ENCODE results near the gene C8G.

- TF ChIP-seq CTCF (IDR thresholded peaks at IDR 0.05) (no peak), EZH2 (IDR thresholded peaks at IDR 0.05; ENCODE audit: borderline replicate concordance, insufficient read depth, low read depth, low read length, poor library complexity, severe bottlenecking) (no peak)
Observed at GRCh38 chr9:136969150-136969549, 24.1 kb downstream of the C8G start.

Measured in B cell (primary cell).